ENCODE results near the gene TREM1. TPM values are rescaled to one million over a fixed set of nuclear protein-coding genes. Genes with fewer than 3 reads are reported as not detected.

The TREM1 gene
- 0.52 TPM for total RNA-seq
- long read RNA-seq, partial matches to known transcripts: 0 of 2 reads
- long read RNA-seq, other reads (novel, unspliced or antisense): 1 of 2 reads

GRCh38 chr6:41286544-41287346 is at the start of gene TREM1:
TREM1 (minus strand) TSS chr6:41286682; CDS start chr6:41286655, 27 bp downstream.
- no peak for TF ChIP-seq CTCF (IDR thresholded peaks at IDR 0.05; ENCODE audit: borderline replicate concordance)
- intact Hi-C loops (cut with micrococcal nuclease): no loop called here
- Histone ChIP-seq H3K4me3 (no peak within 1 kb of the TSS), H3K27ac (replicated peaks) (peak within 1 kb of the TSS; percentile 47), H3K27me3 (ENCODE audit: low read depth) (peaks cover 3% of the 10 kb centered on the region), H3K9me3 (replicated peaks) (no peaks in the 10 kb centered on the region), H3K4me1 (peaks cover 13% of the 10 kb centered on the region), H3K36me3 (no peaks in the 10 kb centered on the region)
- DNase-seq: peak; percentile 52

- no peak overlapping the region for H3K4me3 ChIP-seq
- H3K36me3 ChIP-seq: no peaks in the 10 kb centered on the region
- no peak for DNase-seq
- no peak for TF ChIP-seq CTCF (IDR thresholded peaks at IDR 0.05; ENCODE audit: borderline replicate concordance)
- no peaks in the 10 kb centered on the region for H3K9me3 ChIP-seq (replicated peaks)
- peaks cover 76% of the 10 kb centered on the region for H3K27me3 ChIP-seq (ENCODE audit: low read depth)
- H3K4me1 ChIP-seq: no peaks in the 10 kb centered on the region
- intact Hi-C loops (cut with micrococcal nuclease): no loop called here
- no peak overlapping the region for H3K27ac ChIP-seq (replicated peaks)
These were observed 49.5 kb upstream of the TREM1 start for GRCh38 chr6:41335943-41336342.

- TF ChIP-seq CTCF (IDR thresholded peaks at IDR 0.05; ENCODE audit: borderline replicate concordance): no peak
- H3K27me3 ChIP-seq (ENCODE audit: low read depth): peaks cover 75% of the 10 kb centered on the region
- no peaks in the 10 kb centered on the region for H3K4me1 ChIP-seq
- no peak within 1 kb of the TSS for H3K27ac ChIP-seq (replicated peaks)
- H3K36me3 ChIP-seq: no peaks in the 10 kb centered on the region
- no peak within 1 kb of the TSS for H3K4me3 ChIP-seq
- DNase-seq: no peak
- H3K9me3 ChIP-seq (replicated peaks): no peaks in the 10 kb centered on the region
- intact Hi-C loops (cut with micrococcal nuclease): no loop called here
These were observed 48.8 kb upstream of the TREM1 start, which contains the start of gene NCR2 for GRCh38 chr6:41335296-41335695. NCR2 (plus strand) TSS chr6:41335608; CDS start chr6:41335877, 269 bp downstream.

GRCh38 chr6:41334482-41335040 is 48.1 kb upstream of the TREM1 start:
- H3K27me3 ChIP-seq (ENCODE audit: low read depth): peaks cover 73% of the 10 kb centered on the region
- H3K9me3 ChIP-seq (replicated peaks): no peaks in the 10 kb centered on the region
- H3K27ac ChIP-seq (replicated peaks): no peak overlapping the region
- no peak for DNase-seq
- no peaks in the 10 kb centered on the region for H3K36me3 ChIP-seq
- H3K4me1 ChIP-seq: no peaks in the 10 kb centered on the region
- no peak for TF ChIP-seq CTCF (IDR thresholded peaks at IDR 0.05; ENCODE audit: borderline replicate concordance)
- intact Hi-C loops (cut with micrococcal nuclease): no loop called here
- H3K4me3 ChIP-seq: no peak overlapping the region

GRCh38 chr6:41332842-41333736 is 46.6 kb upstream of the TREM1 start:
- Histone ChIP-seq H3K27me3 (ENCODE audit: low read depth) (peaks cover 68% of the 10 kb centered on the region), H3K9me3 (replicated peaks) (no peaks in the 10 kb centered on the region), H3K4me1 (no peaks in the 10 kb centered on the region), H3K36me3 (no peaks in the 10 kb centered on the region), H3K4me3 (no peak overlapping the region), H3K27ac (replicated peaks) (no peak overlapping the region)
- TF ChIP-seq CTCF (IDR thresholded peaks at IDR 0.05; ENCODE audit: borderline replicate concordance): no peak
- intact Hi-C loops (cut with micrococcal nuclease): no loop called here
- no peak for DNase-seq
